SU-DHL-6 (cell line): ENCODE measurements around the gene BIRC5.

ENCODE experiments used
- H2AFZ ChIP-seq: fragments of 200-600 bp; sonication (generic); 2 replicates; pipeline ENCODE4 v1.6.1; 2014; ENCODE audit warnings: low read depth, mild to moderate bottlenecking, moderate library complexity, mixed read lengths, antibody characterized with exemption, low read length; ENCODE audit not compliant: severe bottlenecking
- H3F3A ChIP-seq: fragments of 200-600 bp; shearing (Covaris generic); 2 replicates; pipeline ENCODE4 v1.6.0; 2016; ENCODE audit warnings: antibody characterized with exemption, mild to moderate bottlenecking; ENCODE audit not compliant: insufficient read depth
- H3K27ac ChIP-seq: fragments of 200-600 bp; sonication (generic); 2 replicates; pipeline ENCODE4 v1.5.1; 2016; ENCODE audit warnings: low read depth, mild to moderate bottlenecking, low read length, moderate library complexity, mixed read lengths
- H3K27me3 ChIP-seq: fragments of 200-600 bp; sonication (generic), shearing (Covaris generic); 2 replicates; pipeline ENCODE4 v1.6.0; 2014; ENCODE audit warnings: mild to moderate bottlenecking, low read length
- H3K36me3 ChIP-seq: fragments of 200-600 bp; sonication (generic); 2 replicates; pipeline ENCODE4 v1.6.1; 2014; ENCODE audit warnings: mild to moderate bottlenecking, low read length, mixed read lengths
- H3K4me2 ChIP-seq: fragments of 300-600, 200-600 bp; shearing (Covaris generic), sonication (generic); 2 replicates; pipeline ENCODE4 v1.6.0; 2014; ENCODE audit warnings: low read length, low read depth, mild to moderate bottlenecking; ENCODE audit not compliant: poor library complexity, severe bottlenecking
- H3K4me3 ChIP-seq: fragments of 200-600 bp; sonication (generic); 2 replicates; pipeline ENCODE4 v1.5.1; 2014; ENCODE audit warnings: antibody characterized with exemption, low read length, mild to moderate bottlenecking, mixed read lengths; ENCODE audit not compliant: insufficient read depth, poor library complexity, severe bottlenecking
- H3K79me2 ChIP-seq: fragments of 200-600 bp; sonication (generic); 2 replicates; pipeline ENCODE4 v1.6.1; 2014; ENCODE audit warnings: mild to moderate bottlenecking, low read length, moderate library complexity; ENCODE audit not compliant: insufficient read depth
- H3K9ac ChIP-seq: fragments of 200-600 bp; sonication (generic); 2 replicates; pipeline ENCODE4 v1.7.0; 2014; ENCODE audit warnings: mild to moderate bottlenecking, low read length
- H3K9me2 ChIP-seq: fragments of 200-600 bp; sonication (generic); replicated peaks from 2 replicates; pipeline ENCODE4 v1.6.1; 2014; ENCODE audit warnings: low read length; ENCODE audit not compliant: insufficient read depth
- H3K9me3 ChIP-seq: fragments of 200-600 bp; sonication (generic); 2 replicates; pipeline ENCODE4 v1.6.1; 2014; ENCODE audit warnings: low read length, mixed read lengths; ENCODE audit not compliant: insufficient read depth
- H4K20me1 ChIP-seq: fragments of 200-600 bp; sonication (generic); 2 replicates; pipeline ENCODE4 v1.6.1; 2014; ENCODE audit warnings: low read depth, mild to moderate bottlenecking, antibody characterized with exemption, low read length, moderate library complexity, mixed read lengths
- CTCF ChIP-seq: fragments of 200-600 bp; sonication (generic); IDR thresholded peaks from one replicate; pipeline ENCODE4 v1.5.1; 2017; ENCODE audit warnings: antibody characterized with exemption, mild to moderate bottlenecking, low read length, moderate library complexity; ENCODE audit not compliant: insufficient read depth, poor library complexity, severe bottlenecking
- EZH2phosphoT487 ChIP-seq: fragments of 200-600 bp; sonication (generic), shearing (Covaris generic); conservative IDR thresholded peaks from 2 replicates; pipeline ENCODE4 v1.6.1; 2018; ENCODE audit warnings: mild to moderate bottlenecking, antibody characterized with exemption, low read length, moderate library complexity, mixed read lengths

The BIRC5 gene

GRCh38 chr17:78257810-78258322 lies 43.8 kb downstream of the BIRC5 start:
- no peaks in the 10 kb centered on the region for H3K27me3 ChIP-seq
- H3K36me3 ChIP-seq, result no peaks in the 10 kb centered on the region
- H3K9me2 ChIP-seq, result no peaks in the 10 kb centered on the region
- H3K79me2 ChIP-seq, result no peaks in the 10 kb centered on the region
- TF ChIP-seq CTCF (no peak), EZH2phosphoT487 (no peak)
- no peaks in the 10 kb centered on the region for H4K20me1 ChIP-seq
- no peaks in the 10 kb centered on the region for H3K9me3 ChIP-seq
- H2AFZ ChIP-seq, result no peak overlapping the region
- H3K9ac ChIP-seq, result peak overlapping the region; percentile 30; the same call in 1 of the 2 replicates
- peaks cover 18% of the 10 kb centered on the region for H3F3A ChIP-seq
- H3K4me2 ChIP-seq, result peak overlapping the region; percentile 27
- H3K27ac ChIP-seq, result peak overlapping the region; percentile 22
- H3K4me3 ChIP-seq, result no peak overlapping the region

- H3K27ac ChIP-seq, result peak overlapping the region; percentile 22
- no peaks in the 10 kb centered on the region for H3K9me3 ChIP-seq
- no peak overlapping the region for H3K4me3 ChIP-seq
- no peaks in the 10 kb centered on the region for H3K36me3 ChIP-seq
- H3K27me3 ChIP-seq, result no peaks in the 10 kb centered on the region
- H3K79me2 ChIP-seq, result no peaks in the 10 kb centered on the region
- H4K20me1 ChIP-seq, result no peaks in the 10 kb centered on the region
- peak overlapping the region; percentile 27 for H3K4me2 ChIP-seq
- H3K9ac ChIP-seq, result peak overlapping the region; percentile 30; the same call in 1 of the 2 replicates
- no peak overlapping the region for H2AFZ ChIP-seq
- no peak for TF ChIP-seq EZH2phosphoT487
- no peak for TF ChIP-seq CTCF
- 0 out of 2 replicates have a peak, but pooled peaks cover 13% of the 10 kb centered on the region for H3F3A ChIP-seq
- H3K9me2 ChIP-seq, result no peaks in the 10 kb centered on the region
Observed at GRCh38 chr17:78258323-78259191, 44.5 kb downstream of the BIRC5 start.

- no peak overlapping the region for H3K9ac ChIP-seq
- H3K27ac ChIP-seq, result no peak overlapping the region
- H3K27me3 ChIP-seq, result no peaks in the 10 kb centered on the region
- no peaks in the 10 kb centered on the region for H4K20me1 ChIP-seq
- H3K79me2 ChIP-seq, result no peaks in the 10 kb centered on the region
- no peak overlapping the region for H3K4me3 ChIP-seq
- no peaks in the 10 kb centered on the region for H3K36me3 ChIP-seq
- H3K9me3 ChIP-seq, result no peaks in the 10 kb centered on the region
- TF ChIP-seq CTCF, result no peak
- no peak for TF ChIP-seq EZH2phosphoT487
- H2AFZ ChIP-seq, result no peak overlapping the region
- H3K9me2 ChIP-seq, result no peaks in the 10 kb centered on the region
- H3K4me2 ChIP-seq, result no peak overlapping the region
- H3F3A ChIP-seq, result 0 out of 2 replicates have a peak, but pooled peaks cover 13% of the 10 kb centered on the region
Observed at GRCh38 chr17:78259192-78259554, 45.1 kb downstream of the BIRC5 start.
